ENCODE data around the gene PLSCR4. TPM values are rescaled to one million over a fixed set of nuclear protein-coding genes. Genes with fewer than 3 reads are reported as not detected.

PLSCR4 gene
- total RNA-seq, 1 experiment from 2014 or later: 3.5 TPM

DNA sequence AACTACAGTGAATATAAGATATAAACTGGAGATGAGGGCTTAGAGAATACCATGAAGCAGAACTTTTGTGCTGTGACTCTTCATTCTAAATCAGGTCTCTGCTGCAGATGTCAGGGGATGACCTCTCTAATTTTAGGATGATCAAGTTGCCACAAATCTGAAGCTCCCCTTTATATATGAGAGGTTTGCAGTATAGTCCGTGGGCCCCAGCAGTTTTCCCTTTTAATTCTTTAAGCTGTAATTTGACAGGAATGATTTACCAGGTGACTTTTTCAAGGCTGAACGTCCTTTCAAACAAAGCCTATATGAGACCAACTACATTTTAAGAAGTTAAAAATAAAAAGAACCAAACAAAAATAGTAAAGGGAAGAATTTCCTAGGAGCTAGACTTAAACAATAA, 85.0 kb downstream of the PLSCR4 start:
- intact Hi-C loops (cut with micrococcal nuclease; ENCODE audit: unreplicated experiment): no loop called here
- TF ChIP-seq, protein P1, sequence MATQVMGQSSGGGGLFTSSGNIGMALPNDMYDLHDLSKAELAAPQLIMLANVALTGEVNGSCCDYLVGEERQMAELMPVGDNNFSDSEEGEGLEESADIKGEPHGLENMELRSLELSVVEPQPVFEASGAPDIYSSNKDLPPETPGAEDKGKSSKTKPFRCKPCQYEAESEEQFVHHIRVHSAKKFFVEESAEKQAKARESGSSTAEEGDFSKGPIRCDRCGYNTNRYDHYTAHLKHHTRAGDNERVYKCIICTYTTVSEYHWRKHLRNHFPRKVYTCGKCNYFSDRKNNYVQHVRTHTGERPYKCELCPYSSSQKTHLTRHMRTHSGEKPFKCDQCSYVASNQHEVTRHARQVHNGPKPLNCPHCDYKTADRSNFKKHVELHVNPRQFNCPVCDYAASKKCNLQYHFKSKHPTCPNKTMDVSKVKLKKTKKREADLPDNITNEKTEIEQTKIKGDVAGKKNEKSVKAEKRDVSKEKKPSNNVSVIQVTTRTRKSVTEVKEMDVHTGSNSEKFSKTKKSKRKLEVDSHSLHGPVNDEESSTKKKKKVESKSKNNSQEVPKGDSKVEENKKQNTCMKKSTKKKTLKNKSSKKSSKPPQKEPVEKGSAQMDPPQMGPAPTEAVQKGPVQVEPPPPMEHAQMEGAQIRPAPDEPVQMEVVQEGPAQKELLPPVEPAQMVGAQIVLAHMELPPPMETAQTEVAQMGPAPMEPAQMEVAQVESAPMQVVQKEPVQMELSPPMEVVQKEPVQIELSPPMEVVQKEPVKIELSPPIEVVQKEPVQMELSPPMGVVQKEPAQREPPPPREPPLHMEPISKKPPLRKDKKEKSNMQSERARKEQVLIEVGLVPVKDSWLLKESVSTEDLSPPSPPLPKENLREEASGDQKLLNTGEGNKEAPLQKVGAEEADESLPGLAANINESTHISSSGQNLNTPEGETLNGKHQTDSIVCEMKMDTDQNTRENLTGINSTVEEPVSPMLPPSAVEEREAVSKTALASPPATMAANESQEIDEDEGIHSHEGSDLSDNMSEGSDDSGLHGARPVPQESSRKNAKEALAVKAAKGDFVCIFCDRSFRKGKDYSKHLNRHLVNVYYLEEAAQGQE (IDR thresholded peaks at IDR 0.05; ENCODE audit: insufficient read depth in 1 of 2, low read depth in 2 of 2, low read length in 1 of 2): no peak
- TF ChIP-seq POLR2AphosphoS5 (IDR thresholded peaks at IDR 0.05; ENCODE audit: low read depth, low read length) (no peak), TCF7L2 (IDR thresholded peaks at IDR 0.05; ENCODE audit: low read depth, low read length) (no peak), SIN3A (IDR thresholded peaks at IDR 0.05; ENCODE audit: borderline replicate concordance, insufficient read depth, low read depth, low read length) (no peak)
- TF ChIP-seq, protein P2, sequence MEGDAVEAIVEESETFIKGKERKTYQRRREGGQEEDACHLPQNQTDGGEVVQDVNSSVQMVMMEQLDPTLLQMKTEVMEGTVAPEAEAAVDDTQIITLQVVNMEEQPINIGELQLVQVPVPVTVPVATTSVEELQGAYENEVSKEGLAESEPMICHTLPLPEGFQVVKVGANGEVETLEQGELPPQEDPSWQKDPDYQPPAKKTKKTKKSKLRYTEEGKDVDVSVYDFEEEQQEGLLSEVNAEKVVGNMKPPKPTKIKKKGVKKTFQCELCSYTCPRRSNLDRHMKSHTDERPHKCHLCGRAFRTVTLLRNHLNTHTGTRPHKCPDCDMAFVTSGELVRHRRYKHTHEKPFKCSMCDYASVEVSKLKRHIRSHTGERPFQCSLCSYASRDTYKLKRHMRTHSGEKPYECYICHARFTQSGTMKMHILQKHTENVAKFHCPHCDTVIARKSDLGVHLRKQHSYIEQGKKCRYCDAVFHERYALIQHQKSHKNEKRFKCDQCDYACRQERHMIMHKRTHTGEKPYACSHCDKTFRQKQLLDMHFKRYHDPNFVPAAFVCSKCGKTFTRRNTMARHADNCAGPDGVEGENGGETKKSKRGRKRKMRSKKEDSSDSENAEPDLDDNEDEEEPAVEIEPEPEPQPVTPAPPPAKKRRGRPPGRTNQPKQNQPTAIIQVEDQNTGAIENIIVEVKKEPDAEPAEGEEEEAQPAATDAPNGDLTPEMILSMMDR (IDR thresholded peaks at IDR 0.05): no peak
- Histone ChIP-seq H3K4me3 (ENCODE audit: low read depth in 2 of 2, low read length in 2 of 2) (no peak overlapping the region), H3K9me3 (ENCODE audit: control insufficient read depth, insufficient read depth, low read depth, low read length) (no peaks in the 10 kb centered on the region), H3K27ac (ENCODE audit: low read length) (peak overlapping the region; percentile 99), H3K36me3 (ENCODE audit: control insufficient read depth, insufficient read depth, low read length) (no peaks in the 10 kb centered on the region), H3K27me3 (ENCODE audit: control insufficient read depth, insufficient read depth, low read length) (no peaks in the 10 kb centered on the region), H3K4me1 (ENCODE audit: control insufficient read depth, insufficient read depth, low read length) (peaks cover 51% of the 10 kb centered on the region)
- ATAC-seq (no peak), DNase-seq (ENCODE audit: low read depth, low spot score) (no peak)
- ChIA-PET POLR2A (no interaction called here), CTCF (interaction anchor here (1.4 kb wide), 1 partner anchor 24 kb away, joined by 3 read pairs; no protein-coding TSS in a partner anchor)
- in situ Hi-C loops (cut with HindIII; ENCODE audit: low pct_unique_long_range_greater_than_20kb, low sequenced_read_pairs): no loop called here
- no TSS peak for BruUV-seq (replicated peaks)

DNA sequence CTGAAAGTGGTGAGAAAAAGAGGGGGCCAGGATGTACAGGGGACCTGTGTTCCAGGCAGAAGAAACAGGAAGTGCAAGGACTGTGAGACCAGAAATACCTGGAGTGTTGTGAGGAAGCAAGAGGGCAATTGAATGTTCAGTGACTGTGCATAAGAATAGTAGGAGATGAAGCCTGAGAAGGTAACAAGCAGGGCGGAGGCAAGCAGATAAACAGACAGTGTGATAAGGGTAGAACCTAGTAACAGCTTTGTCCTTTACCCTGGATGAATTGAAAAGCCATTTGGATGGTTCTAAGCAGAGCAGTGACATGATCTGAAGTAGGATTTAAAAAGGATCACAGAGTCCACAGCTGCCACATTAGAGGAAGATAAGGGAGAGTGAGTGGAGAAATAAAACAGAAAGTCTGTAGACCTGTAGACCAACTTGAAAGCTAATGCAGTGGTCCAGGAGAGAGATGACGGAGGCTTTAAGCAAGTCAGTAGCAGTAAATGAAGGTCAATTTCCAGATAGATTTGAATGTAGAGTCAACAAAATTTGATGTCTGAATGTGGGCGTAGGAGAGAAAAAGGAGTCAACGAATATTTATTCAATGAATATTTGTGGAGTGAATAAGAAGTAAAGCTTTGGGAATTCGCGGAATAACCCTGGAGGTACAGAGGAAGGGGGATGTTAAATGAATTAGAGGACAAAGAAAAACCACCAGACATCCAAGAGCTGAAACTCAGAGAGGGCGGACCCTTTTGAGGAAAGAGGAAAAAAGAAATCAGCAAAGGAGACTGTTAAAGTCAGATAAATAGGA, 85.7 kb downstream of the PLSCR4 start:
- in situ Hi-C loops (cut with HindIII; ENCODE audit: low pct_unique_long_range_greater_than_20kb, low sequenced_read_pairs): no loop called here
- Histone ChIP-seq H3K36me3 (ENCODE audit: control insufficient read depth, insufficient read depth, low read length) (no peaks in the 10 kb centered on the region), H3K27ac (ENCODE audit: low read length) (peak overlapping the region; percentile 99), H3K27me3 (ENCODE audit: control insufficient read depth, insufficient read depth, low read length) (no peaks in the 10 kb centered on the region), H3K4me1 (ENCODE audit: control insufficient read depth, insufficient read depth, low read length) (peaks cover 51% of the 10 kb centered on the region), H3K4me3 (ENCODE audit: low read depth in 2 of 2, low read length in 2 of 2) (peak overlapping the region in 1 of 2 experiments; percentile 27; a peak in 1 of 4 replicates), H3K9me3 (ENCODE audit: control insufficient read depth, insufficient read depth, low read depth, low read length) (no peaks in the 10 kb centered on the region)
- no peak for DNase-seq (ENCODE audit: low read depth, low spot score)
- 0 out of 2 replicates have a peak, but pooled peaks have one; percentile 0 for ATAC-seq
- TF ChIP-seq TCF7L2 (IDR thresholded peaks at IDR 0.05; ENCODE audit: low read depth, low read length) (no peak), POLR2AphosphoS5 (IDR thresholded peaks at IDR 0.05; ENCODE audit: low read depth, low read length) (no peak), SIN3A (IDR thresholded peaks at IDR 0.05; ENCODE audit: borderline replicate concordance, insufficient read depth, low read depth, low read length) (no peak)
- TF ChIP-seq, protein P1 (IDR thresholded peaks at IDR 0.05; ENCODE audit: insufficient read depth in 1 of 2, low read depth in 2 of 2, low read length in 1 of 2): no peak
- TF ChIP-seq, protein P2 (IDR thresholded peaks at IDR 0.05): no peak
- BruUV-seq (replicated peaks): no TSS peak
- intact Hi-C loops (cut with micrococcal nuclease; ENCODE audit: unreplicated experiment): loop anchor here (5.0 kb wide), 1 partner anchor 98 kb away; no protein-coding TSS in a partner anchor
- CTCF ChIA-PET: no interaction called here
- POLR2A ChIA-PET: no interaction called here
